Gastroesophageal sphincter (tissue), 4 donors: ENCODE measurements around the gene TNNI3K. TPM values are rescaled to one million over a fixed set of nuclear protein-coding genes. Genes with fewer than 3 reads are reported as not detected.

Source experiments
- ATAC-seq: fragments of 150-250 bp; one replicate; pipeline ENCODE4 v1.9.1; 2016; ENCODE audit warnings: mild to moderate bottlenecking, moderate library complexity
- H3K27ac ChIP-seq, 4 donors: fragments of 200-600 bp; sonication (generic) in 3 of 4; 1 replicate in 3 of 4; 2 replicates in 1 of 4; pipeline ENCODE4 v1.5.1; 2016 to 2019
- H3K27me3 ChIP-seq: fragments of 200-600 bp; sonication (generic); one replicate; pipeline ENCODE4 v1.5.1; 2019
- H3K36me3 ChIP-seq, 2 donors: fragments of 200-600 bp; sonication (generic); one replicate each; pipeline ENCODE4 v1.5.1; 2019; ENCODE audit warnings: control low read depth in 1 of 2
- H3K4me1 ChIP-seq, 3 donors: fragments of 200-600 bp; sonication (generic); 1 replicate in 2 of 3; 2 replicates in 1 of 3; pipeline ENCODE4 v1.5.1; 2016 to 2019; ENCODE audit warnings: control low read depth in 2 of 3
- H3K4me3 ChIP-seq, 2 donors: fragments of 200-600 bp; sonication (generic); one replicate each; pipeline ENCODE4 v1.5.1; 2019; ENCODE audit warnings: mild to moderate bottlenecking in 1 of 2, moderate library complexity in 1 of 2
- H3K9me3 ChIP-seq, 3 donors: fragments of 200-600 bp; sonication (generic); one replicate each; pipeline ENCODE4 v1.5.1; 2017 to 2019; ENCODE audit warnings: control low read depth in 2 of 3
- CTCF ChIP-seq, 4 experiments: fragments of 200-600 bp in 2 of 4; fragments of 450-650 bp in 2 of 4; sonication (generic) in 1 of 4; IDR thresholded peaks; one replicate each; pipeline ENCODE4 v1.5.1; 2017 to 2019; ENCODE audit warnings: antibody characterized with exemption in 4 of 4, mild to moderate bottlenecking in 2 of 4, moderate library complexity in 2 of 4
- EP300 ChIP-seq: sonication (generic); formaldehyde crosslinking; IDR thresholded peaks from one replicate; pipeline ENCODE4 v1.6.1; 2017; ENCODE audit warnings: antibody characterized with exemption, mild to moderate bottlenecking
- POLR2A ChIP-seq, 2 donors: fragments of 450-650 bp; IDR thresholded peaks; one replicate each; pipeline ENCODE4 v1.6.1; 2017; ENCODE audit warnings: antibody characterized with exemption in 2 of 2, mild to moderate bottlenecking in 2 of 2, moderate library complexity in 1 of 2
- POLR2AphosphoS5 ChIP-seq: sonication (generic); formaldehyde crosslinking; IDR thresholded peaks from one replicate; pipeline ENCODE4 v1.6.1; 2017; ENCODE audit warnings: antibody characterized with exemption
- WGBS, 2 donors: methylation state at CpG; one replicate each; pipeline ENCODE4 v1.1.5; 2018; ENCODE audit warnings: low coverage in 1 of 2; 5-methylcytosine and 5-hydroxymethylcytosine counted together
- total RNA-seq, 4 donors: library from RNA; depleted of rRNA; stranded (reverse); fragments of >200 nt; gene quantifications; one replicate each; pipeline ENCODE4 v1.1.0, GENCODE V29; 2016

TNNI3K gene
- total RNA-seq, 4 donors from 2014 or later = 0.32 to 3.9 (median 2.9) TPM

GRCh38 chr1:74431531-74431930, 196.3 kb downstream of the TNNI3K start:
- peaks cover 0 to 3% (median 0%) of the 10 kb centered on the region in 3 donors for H3K4me1 ChIP-seq

GRCh38 chr1:74432325-74432724, 197.1 kb downstream of the TNNI3K start:
- Histone ChIP-seq H3K36me3 (no peaks in the 10 kb centered on the region), H3K9me3 (no peaks in the 10 kb centered on the region), H3K27me3 (no peaks in the 10 kb centered on the region), H3K4me1 (no peaks in the 10 kb centered on the region), H3K27ac (no peak overlapping the region), H3K4me3 (no peak overlapping the region)
- 0 to 7% methylated on average over 1 of the region's 1 CpG for WGBS, 2 donors
- ATAC-seq = no peak
- TF ChIP-seq EP300 = no peak
- no peak for TF ChIP-seq CTCF (IDR thresholded peaks at IDR 0.05)
- no peak for TF ChIP-seq POLR2A (IDR thresholded peaks at IDR 0.05)
- TF ChIP-seq POLR2AphosphoS5 = no peak

More at GRCh38 chr1:74431531-74431930, 196.3 kb downstream of the TNNI3K start:
- Histone ChIP-seq H3K9me3 (no peaks in the 10 kb centered on the region), H3K4me3 (no peak overlapping the region), H3K27me3 (no peaks in the 10 kb centered on the region), H3K36me3 (no peaks in the 10 kb centered on the region), H3K27ac (no peak overlapping the region)
- TF ChIP-seq POLR2A (IDR thresholded peaks at IDR 0.05) (no peak), POLR2AphosphoS5 (no peak), EP300 (no peak), CTCF (IDR thresholded peaks at IDR 0.05) (no peak)
- WGBS, 2 donors = 89 to 94% methylated on average over 3 to 4 of the region's 4 CpGs
- ATAC-seq = no peak

GRCh38 chr1:74434321-74434720, 199.1 kb downstream of the TNNI3K start:
- WGBS, 2 donors = 65 to 80% methylated on average over 2 of the region's 2 CpGs
- ATAC-seq = no peak
- Histone ChIP-seq H3K4me3 (no peak overlapping the region), H3K4me1 (no peaks in the 10 kb centered on the region), H3K36me3 (no peaks in the 10 kb centered on the region), H3K27me3 (no peaks in the 10 kb centered on the region), H3K9me3 (no peaks in the 10 kb centered on the region), H3K27ac (no peak overlapping the region)
- TF ChIP-seq POLR2AphosphoS5 (no peak), POLR2A (IDR thresholded peaks at IDR 0.05) (no peak), CTCF (IDR thresholded peaks at IDR 0.05) (no peak), EP300 (no peak)

- Histone ChIP-seq H3K9me3 (no peaks in the 10 kb centered on the region), H3K4me1 (no peaks in the 10 kb centered on the region), H3K27me3 (no peaks in the 10 kb centered on the region), H3K4me3 (no peak overlapping the region), H3K27ac (no peak overlapping the region), H3K36me3 (peaks cover 0 to 4% of the 10 kb centered on the region in 2 donors)
- ATAC-seq = no peak
- no peak for TF ChIP-seq POLR2AphosphoS5
- no peak for TF ChIP-seq EP300
- no peak for TF ChIP-seq POLR2A (IDR thresholded peaks at IDR 0.05)
- TF ChIP-seq CTCF (IDR thresholded peaks at IDR 0.05) = no peak
- WGBS, 2 donors = 55 to 73% methylated on average over 1 of the region's 1 CpG
Observed at GRCh38 chr1:74436078-74436477, 200.9 kb downstream of the TNNI3K start.

GRCh38 chr1:74437035-74437434, 201.8 kb downstream of the TNNI3K start:
- Histone ChIP-seq H3K4me1 (no peaks in the 10 kb centered on the region), H3K4me3 (no peak overlapping the region), H3K27ac (no peak overlapping the region), H3K9me3 (no peaks in the 10 kb centered on the region), H3K27me3 (no peaks in the 10 kb centered on the region), H3K36me3 (peaks cover 0 to 4% of the 10 kb centered on the region in 2 donors)
- WGBS, 2 donors = 79 to 86% methylated on average over 1 of the region's 1 CpG
- no peak for TF ChIP-seq EP300
- no peak for TF ChIP-seq POLR2A (IDR thresholded peaks at IDR 0.05)
- no peak for ATAC-seq
